Measurements from ENCODE around the gene PUM2. TPM values are rescaled to one million over a fixed set of nuclear protein-coding genes. Genes with fewer than 3 reads are reported as not detected.

Gene PUM2
- polyA plus RNA-seq, 1 of the 3 experiments (the other 2 are of a cell fraction), result 19.7 TPM

DNA sequence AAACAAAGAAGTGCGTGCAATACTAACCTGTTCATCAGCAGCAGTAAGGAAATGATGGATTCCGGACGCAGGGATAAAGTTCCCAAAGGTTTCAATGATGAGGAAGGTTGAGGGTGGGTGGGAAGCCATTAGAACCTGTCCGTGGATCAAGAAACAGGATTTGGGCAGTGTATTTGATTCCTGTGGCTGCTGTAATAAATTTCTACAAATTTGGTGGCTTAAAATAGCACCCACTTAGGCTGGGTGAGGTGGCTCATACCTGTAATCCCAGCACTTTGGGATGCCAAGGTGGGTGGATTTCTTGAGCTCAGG, 120.6 kb downstream of the PUM2 start:
- no peaks in the 10 kb centered on the region for H3K36me3 ChIP-seq (replicated peaks in 1 of 2; ENCODE audit: control insufficient read depth in 1 of 2, insufficient read depth in 2 of 2, low read length in 1 of 2)
- H3K9me2 ChIP-seq, result no peaks in the 10 kb centered on the region
- WGBS (ENCODE audit: low lambda C conversion rate), result 86% methylated on average over 4 of the region's 4 CpGs
- H3K27ac ChIP-seq (ENCODE audit: low read depth in 2 of 2, low read length in 1 of 2), result no peak overlapping the region
- H3K27me3 ChIP-seq (ENCODE audit: insufficient read depth), result no peaks in the 10 kb centered on the region
- peaks cover 3% of the 10 kb centered on the region for H3F3A ChIP-seq (replicated peaks; ENCODE audit: insufficient read depth)
- no peak overlapping the region for H3K9ac ChIP-seq
- no peaks in the 10 kb centered on the region for H3K9me3 ChIP-seq
- no peak for DNase-seq
- TF ChIP-seq TAF1 (IDR thresholded peaks at IDR 0.05; ENCODE audit: borderline replicate concordance, low read depth, low read length) (no peak), CHD2 (IDR thresholded peaks at IDR 0.05; ENCODE audit: low read length, partially characterized antibody) (no peak), EP300 (IDR thresholded peaks at IDR 0.05; ENCODE audit: borderline replicate concordance in 1 of 2, low read depth in 1 of 2, low read length in 1 of 2) (no peak), TCF12 (IDR thresholded peaks at IDR 0.05) (no peak), ELF1 (IDR thresholded peaks at IDR 0.05) (no peak), FOSL2 (IDR thresholded peaks at IDR 0.05; ENCODE audit: borderline replicate concordance, low read depth) (no peak), SIN3A (IDR thresholded peaks at IDR 0.05; ENCODE audit: borderline replicate concordance, low read depth, low read length) (no peak), FOXJ3 (CRISPR knock-in tag; IDR thresholded peaks at IDR 0.05) (no peak)
- H3K4me3 ChIP-seq (ENCODE audit: low read depth in 2 of 2, low read length in 1 of 2), result no peak overlapping the region
- CTCF ChIA-PET, result interaction anchor here (0.7 to 2.5 kb wide), 3 partner anchors 9 to 94 kb away, joined by 3 to 10 read pairs (median 4); no protein-coding TSS in a partner anchor
- H3K79me2 ChIP-seq (ENCODE audit: insufficient read depth), result no peaks in the 10 kb centered on the region
- POLR2A ChIA-PET, result no interaction called here
- peaks cover 0 to 4% of the 10 kb centered on the region in 2 experiments; a peak in 2 of 4 replicates for H3K4me1 ChIP-seq (ENCODE audit: control insufficient read depth in 1 of 2, insufficient read depth in 2 of 2, low read depth in 1 of 2, low read length in 1 of 2)
- H3K4me2 ChIP-seq, result no peak overlapping the region
- H2AFZ ChIP-seq (ENCODE audit: low read depth), result no peak overlapping the region
- no peaks in the 10 kb centered on the region for H4K20me1 ChIP-seq (ENCODE audit: insufficient read depth)

DNA sequence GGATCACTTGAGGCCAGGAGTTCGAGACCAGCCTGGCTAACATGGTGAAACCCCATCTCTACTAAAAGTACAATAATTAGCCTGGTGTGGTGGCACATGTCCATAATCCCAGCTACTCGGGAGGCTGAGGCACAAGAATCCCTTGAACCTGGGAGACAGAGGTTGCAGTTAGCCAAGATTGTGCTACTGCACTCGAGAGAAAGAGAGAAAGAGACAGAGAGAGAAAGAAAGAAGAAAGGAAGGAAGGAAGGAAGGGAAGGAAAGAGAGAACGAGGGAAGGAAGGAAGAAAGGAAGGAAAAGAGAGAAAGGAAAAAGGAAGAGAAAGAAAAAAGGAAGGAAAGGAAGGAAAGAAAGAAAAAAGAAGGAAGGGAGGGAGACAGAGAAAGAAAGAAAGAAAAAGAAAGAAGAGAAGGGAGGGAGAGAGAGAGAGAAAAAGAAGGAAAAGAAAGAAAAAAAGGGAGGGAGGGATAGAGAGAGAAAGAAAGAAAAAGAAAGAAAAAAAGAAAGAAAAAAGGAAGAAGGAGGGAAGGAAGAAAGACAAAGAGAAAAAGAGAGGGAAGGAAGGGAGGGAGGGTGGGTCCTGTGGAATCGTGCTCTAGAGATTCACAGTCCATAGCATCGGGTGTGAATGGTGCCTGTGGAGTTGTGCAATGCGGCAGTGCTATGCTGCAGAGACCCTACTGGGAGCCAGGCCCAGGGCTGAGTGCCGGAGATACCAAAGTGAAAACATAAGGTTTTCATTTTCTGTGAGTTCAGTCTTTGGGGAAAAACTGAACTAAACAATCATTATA, 121.1 kb downstream of the PUM2 start:
- Histone ChIP-seq H4K20me1 (ENCODE audit: insufficient read depth) (no peaks in the 10 kb centered on the region), H3K4me3 (ENCODE audit: low read depth in 2 of 2, low read length in 1 of 2) (no peak overlapping the region), H3K36me3 (replicated peaks in 1 of 2; ENCODE audit: control insufficient read depth in 1 of 2, insufficient read depth in 2 of 2, low read length in 1 of 2) (no peaks in the 10 kb centered on the region), H3K9me3 (no peaks in the 10 kb centered on the region), H2AFZ (ENCODE audit: low read depth) (no peak overlapping the region), H3K27me3 (ENCODE audit: insufficient read depth) (no peaks in the 10 kb centered on the region), H3K9ac (no peak overlapping the region), H3F3A (replicated peaks; ENCODE audit: insufficient read depth) (peaks cover 3% of the 10 kb centered on the region), H3K4me2 (no peak overlapping the region), H3K4me1 (ENCODE audit: control insufficient read depth in 1 of 2, insufficient read depth in 2 of 2, low read depth in 1 of 2, low read length in 1 of 2) (peaks cover 0 to 4% of the 10 kb centered on the region in 2 experiments; a peak in 2 of 4 replicates), H3K27ac (ENCODE audit: low read depth in 2 of 2, low read length in 1 of 2) (no peak overlapping the region), H3K9me2 (no peaks in the 10 kb centered on the region), H3K79me2 (ENCODE audit: insufficient read depth) (no peaks in the 10 kb centered on the region)
- TF ChIP-seq, protein P1, sequence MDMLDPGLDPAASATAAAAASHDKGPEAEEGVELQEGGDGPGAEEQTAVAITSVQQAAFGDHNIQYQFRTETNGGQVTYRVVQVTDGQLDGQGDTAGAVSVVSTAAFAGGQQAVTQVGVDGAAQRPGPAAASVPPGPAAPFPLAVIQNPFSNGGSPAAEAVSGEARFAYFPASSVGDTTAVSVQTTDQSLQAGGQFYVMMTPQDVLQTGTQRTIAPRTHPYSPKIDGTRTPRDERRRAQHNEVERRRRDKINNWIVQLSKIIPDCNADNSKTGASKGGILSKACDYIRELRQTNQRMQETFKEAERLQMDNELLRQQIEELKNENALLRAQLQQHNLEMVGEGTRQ (IDR thresholded peaks at IDR 0.05; ENCODE audit: borderline replicate concordance, low read depth, low read length), result no peak
- TF ChIP-seq, protein P2, sequence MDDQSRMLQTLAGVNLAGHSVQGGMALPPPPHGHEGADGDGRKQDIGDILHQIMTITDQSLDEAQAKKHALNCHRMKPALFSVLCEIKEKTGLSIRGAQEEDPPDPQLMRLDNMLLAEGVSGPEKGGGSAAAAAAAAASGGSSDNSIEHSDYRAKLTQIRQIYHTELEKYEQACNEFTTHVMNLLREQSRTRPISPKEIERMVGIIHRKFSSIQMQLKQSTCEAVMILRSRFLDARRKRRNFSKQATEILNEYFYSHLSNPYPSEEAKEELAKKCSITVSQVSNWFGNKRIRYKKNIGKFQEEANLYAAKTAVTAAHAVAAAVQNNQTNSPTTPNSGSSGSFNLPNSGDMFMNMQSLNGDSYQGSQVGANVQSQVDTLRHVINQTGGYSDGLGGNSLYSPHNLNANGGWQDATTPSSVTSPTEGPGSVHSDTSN (IDR thresholded peaks at IDR 0.05), result no peak
- TF ChIP-seq, protein P3, sequence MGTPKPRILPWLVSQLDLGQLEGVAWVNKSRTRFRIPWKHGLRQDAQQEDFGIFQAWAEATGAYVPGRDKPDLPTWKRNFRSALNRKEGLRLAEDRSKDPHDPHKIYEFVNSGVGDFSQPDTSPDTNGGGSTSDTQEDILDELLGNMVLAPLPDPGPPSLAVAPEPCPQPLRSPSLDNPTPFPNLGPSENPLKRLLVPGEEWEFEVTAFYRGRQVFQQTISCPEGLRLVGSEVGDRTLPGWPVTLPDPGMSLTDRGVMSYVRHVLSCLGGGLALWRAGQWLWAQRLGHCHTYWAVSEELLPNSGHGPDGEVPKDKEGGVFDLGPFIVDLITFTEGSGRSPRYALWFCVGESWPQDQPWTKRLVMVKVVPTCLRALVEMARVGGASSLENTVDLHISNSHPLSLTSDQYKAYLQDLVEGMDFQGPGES (IDR thresholded peaks at IDR 0.05; ENCODE audit: low read depth, low read length), result no peak
- no peak for TF ChIP-seq MXI1 (IDR thresholded peaks at IDR 0.05; ENCODE audit: low read depth, low read length)
- TF ChIP-seq, protein P4, sequence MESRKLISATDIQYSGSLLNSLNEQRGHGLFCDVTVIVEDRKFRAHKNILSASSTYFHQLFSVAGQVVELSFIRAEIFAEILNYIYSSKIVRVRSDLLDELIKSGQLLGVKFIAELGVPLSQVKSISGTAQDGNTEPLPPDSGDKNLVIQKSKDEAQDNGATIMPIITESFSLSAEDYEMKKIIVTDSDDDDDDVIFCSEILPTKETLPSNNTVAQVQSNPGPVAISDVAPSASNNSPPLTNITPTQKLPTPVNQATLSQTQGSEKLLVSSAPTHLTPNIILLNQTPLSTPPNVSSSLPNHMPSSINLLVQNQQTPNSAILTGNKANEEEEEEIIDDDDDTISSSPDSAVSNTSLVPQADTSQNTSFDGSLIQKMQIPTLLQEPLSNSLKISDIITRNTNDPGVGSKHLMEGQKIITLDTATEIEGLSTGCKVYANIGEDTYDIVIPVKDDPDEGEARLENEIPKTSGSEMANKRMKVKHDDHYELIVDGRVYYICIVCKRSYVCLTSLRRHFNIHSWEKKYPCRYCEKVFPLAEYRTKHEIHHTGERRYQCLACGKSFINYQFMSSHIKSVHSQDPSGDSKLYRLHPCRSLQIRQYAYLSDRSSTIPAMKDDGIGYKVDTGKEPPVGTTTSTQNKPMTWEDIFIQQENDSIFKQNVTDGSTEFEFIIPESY (IDR thresholded peaks at IDR 0.05; ENCODE audit: borderline replicate concordance, low read depth), result no peak
- no peak for TF ChIP-seq POLR2AphosphoS5 (IDR thresholded peaks at IDR 0.05; ENCODE audit: low read depth, low read length)
- no peak for TF ChIP-seq TEAD4 (IDR thresholded peaks at IDR 0.05; ENCODE audit: borderline replicate concordance, insufficient read depth)
- no peak for TF ChIP-seq SIN3A (IDR thresholded peaks at IDR 0.05; ENCODE audit: borderline replicate concordance, low read depth, low read length)
- TF ChIP-seq, protein P5, sequence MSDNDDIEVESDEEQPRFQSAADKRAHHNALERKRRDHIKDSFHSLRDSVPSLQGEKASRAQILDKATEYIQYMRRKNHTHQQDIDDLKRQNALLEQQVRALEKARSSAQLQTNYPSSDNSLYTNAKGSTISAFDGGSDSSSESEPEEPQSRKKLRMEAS (IDR thresholded peaks at IDR 0.05; ENCODE audit: low read depth), result no peak
- TF ChIP-seq, protein P6, sequence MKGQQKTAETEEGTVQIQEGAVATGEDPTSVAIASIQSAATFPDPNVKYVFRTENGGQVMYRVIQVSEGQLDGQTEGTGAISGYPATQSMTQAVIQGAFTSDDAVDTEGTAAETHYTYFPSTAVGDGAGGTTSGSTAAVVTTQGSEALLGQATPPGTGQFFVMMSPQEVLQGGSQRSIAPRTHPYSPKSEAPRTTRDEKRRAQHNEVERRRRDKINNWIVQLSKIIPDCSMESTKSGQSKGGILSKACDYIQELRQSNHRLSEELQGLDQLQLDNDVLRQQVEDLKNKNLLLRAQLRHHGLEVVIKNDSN (IDR thresholded peaks at IDR 0.05; ENCODE audit: borderline replicate concordance, low read depth), result no peak
- no peak for TF ChIP-seq EZH2phosphoT487 (IDR thresholded peaks at IDR 0.05; ENCODE audit: borderline replicate concordance, low read depth)
- ChIA-PET CTCF (interaction anchor here (1.4 to 10.4 kb wide), 2 partner anchors 88 to 94 kb away, joined by 4 to 215 read pairs; no protein-coding TSS in a partner anchor), POLR2A (no interaction called here)
- 76% methylated on average over 8 of the region's 8 CpGs for WGBS (ENCODE audit: low lambda C conversion rate)
- peak; percentile 33 for DNase-seq

Data from SK-N-SH (cell line).